ENCODE measurements around the gene SDR42E2.

- TF ChIP-seq, protein P1, sequence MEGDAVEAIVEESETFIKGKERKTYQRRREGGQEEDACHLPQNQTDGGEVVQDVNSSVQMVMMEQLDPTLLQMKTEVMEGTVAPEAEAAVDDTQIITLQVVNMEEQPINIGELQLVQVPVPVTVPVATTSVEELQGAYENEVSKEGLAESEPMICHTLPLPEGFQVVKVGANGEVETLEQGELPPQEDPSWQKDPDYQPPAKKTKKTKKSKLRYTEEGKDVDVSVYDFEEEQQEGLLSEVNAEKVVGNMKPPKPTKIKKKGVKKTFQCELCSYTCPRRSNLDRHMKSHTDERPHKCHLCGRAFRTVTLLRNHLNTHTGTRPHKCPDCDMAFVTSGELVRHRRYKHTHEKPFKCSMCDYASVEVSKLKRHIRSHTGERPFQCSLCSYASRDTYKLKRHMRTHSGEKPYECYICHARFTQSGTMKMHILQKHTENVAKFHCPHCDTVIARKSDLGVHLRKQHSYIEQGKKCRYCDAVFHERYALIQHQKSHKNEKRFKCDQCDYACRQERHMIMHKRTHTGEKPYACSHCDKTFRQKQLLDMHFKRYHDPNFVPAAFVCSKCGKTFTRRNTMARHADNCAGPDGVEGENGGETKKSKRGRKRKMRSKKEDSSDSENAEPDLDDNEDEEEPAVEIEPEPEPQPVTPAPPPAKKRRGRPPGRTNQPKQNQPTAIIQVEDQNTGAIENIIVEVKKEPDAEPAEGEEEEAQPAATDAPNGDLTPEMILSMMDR (IDR thresholded peaks at IDR 0.05) = no peak
- TF ChIP-seq POLR2A (IDR thresholded peaks at IDR 0.05) = no peak
Measured at GRCh38 chr16:22206842-22207714, 44.8 kb downstream of the SDR42E2 start.
